HCT116 (cell line): Measurements from ENCODE around the gene CTBP2.

Source experiments
- CBX3 ChIP-seq: IDR thresholded peaks from 2 replicates; pipeline ENCODE4 v1.6.1; 2012; ENCODE audit warnings: low read depth
- CTCF ChIP-seq, 3 experiments: fragments of 200-600 bp in 1 of 3; sonication (generic) in 1 of 3; IDR thresholded peaks in 2 of 3; conservative IDR thresholded peaks in 1 of 3; 2 replicates each; pipeline ENCODE4 v1.5.1; 2012 to 2017; ENCODE audit warnings: low read depth in 2 of 3, low read length in 2 of 3, antibody characterized with exemption in 1 of 3, borderline replicate concordance in 1 of 3, control low read depth in 1 of 3, mild to moderate bottlenecking in 1 of 3, mixed read lengths in 1 of 3, mixed run types in 1 of 3, moderate library complexity in 1 of 3; ENCODE audit not compliant: insufficient read depth in 1 of 3
- EZH2 ChIP-seq: fragments of 200-600 bp; sonication (generic); IDR thresholded peaks from 2 replicates; pipeline ENCODE4 v1.6.1; 2017; ENCODE audit warnings: antibody characterized with exemption, mixed run types
- EZH2phosphoT487 ChIP-seq: fragments of 200-600 bp; IDR thresholded peaks from 2 replicates; pipeline ENCODE4 v1.6.1; 2018; ENCODE audit warnings: antibody characterized with exemption, borderline replicate concordance
- POLR2A ChIP-seq: IDR thresholded peaks from 2 replicates; pipeline ENCODE4 v1.7.0; 2011; ENCODE audit warnings: borderline replicate concordance; ENCODE audit not compliant: insufficient read depth, insufficient read length; ENCODE audit errors: extremely low read depth
- POLR2AphosphoS5 ChIP-seq: IDR thresholded peaks from 2 replicates; pipeline ENCODE4 v1.6.1; 2011; ENCODE audit warnings: mild to moderate bottlenecking, low read depth, low read length, moderate library complexity
- RAD21 ChIP-seq: IDR thresholded peaks from 2 replicates; pipeline ENCODE4 v1.6.1; 2012; ENCODE audit warnings: low read depth, mild to moderate bottlenecking
- REST ChIP-seq: IDR thresholded peaks from 2 replicates; pipeline ENCODE4 v1.6.1; 2012; ENCODE audit warnings: low read depth
- ZBTB33 ChIP-seq: IDR thresholded peaks from 2 replicates; pipeline ENCODE4 v1.6.1; 2011; ENCODE audit warnings: mild to moderate bottlenecking, low read length, moderate library complexity; ENCODE audit not compliant: insufficient replicate concordance; ENCODE audit errors: extremely low read depth
- ZFX ChIP-seq: fragments of 450-650 bp; IDR thresholded peaks from 2 replicates; pipeline ENCODE4 v1.6.1; 2017

GRCh38 chr10:125017547-125018298 is 142.6 kb downstream of the CTBP2 start:
- TF ChIP-seq RAD21 (no peak), CTCF (IDR thresholded peaks at IDR 0.05 in 2 of 3, conservative IDR thresholded peaks at IDR 0.05 in 1 of 3; ENCODE audit: borderline replicate concordance in 1 of 3, insufficient read depth in 1 of 3, low read depth in 2 of 3, low read length in 2 of 3) (no peak), ZFX (no peak), REST (no peak), POLR2A (no peak), EZH2 (no peak), CBX3 (no peak), EZH2phosphoT487 (no peak), ZBTB33 (no peak), POLR2AphosphoS5 (no peak)
